HepG2 (cell line): ENCODE data around the gene DPY30. TPM values are rescaled to one million over a fixed set of nuclear protein-coding genes. Genes with fewer than 3 reads are reported as not detected.

Experiments used
- CBX1 ChIP-seq: IDR thresholded peaks from one replicate; pipeline ENCODE4 v1.6.1; 2016; ENCODE audit warnings: antibody characterized with exemption, low read depth
- CREB1 ChIP-seq, 2 experiments: fragments of 450-650 bp in 1 of 2; IDR thresholded peaks; 2 replicates each; pipeline ENCODE4 v1.6.1; 2016 to 2017; ENCODE audit warnings: control low read depth in 1 of 2, mild to moderate bottlenecking in 1 of 2, missing compliant biosample characterization in 1 of 2, missing genetic modification characterization in 1 of 2
- IKZF4 ChIP-seq: sonication (generic); formaldehyde crosslinking; IDR thresholded peaks from 2 replicates; pipeline ENCODE4 v1.5.1; 2020; ENCODE audit warnings: borderline replicate concordance, mild to moderate bottlenecking, low read depth, missing genetic modification reagents; ENCODE audit errors: not compliant biosample characterization
- POGZ ChIP-seq: sonication (generic); formaldehyde crosslinking; IDR thresholded peaks from 2 replicates; pipeline ENCODE4 v1.4.0; 2020; ENCODE audit warnings: mild to moderate bottlenecking, missing genetic modification reagents
- RORA ChIP-seq: sonication (generic); formaldehyde crosslinking; IDR thresholded peaks from 2 replicates; pipeline ENCODE4 v1.5.0; 2020; ENCODE audit warnings: mild to moderate bottlenecking, missing genetic modification reagents, moderate library complexity
- RXRA ChIP-seq: sonication (generic); formaldehyde crosslinking; IDR thresholded peaks from 2 replicates; pipeline ENCODE4 v1.5.1; 2020; ENCODE audit warnings: missing genetic modification reagents
- SP140L ChIP-seq: sonication (generic); formaldehyde crosslinking; IDR thresholded peaks from 2 replicates; pipeline ENCODE4 v1.4.0; 2020; ENCODE audit warnings: missing genetic modification reagents, borderline replicate concordance
- ZBTB20 ChIP-seq: sonication (generic); formaldehyde crosslinking; IDR thresholded peaks from 2 replicates; pipeline ENCODE4 v1.8.1; 2023; ENCODE audit warnings: missing genetic modification reagents, low read depth, mild to moderate bottlenecking, borderline replicate concordance
- ZNF329 ChIP-seq: sonication (generic); formaldehyde crosslinking; IDR thresholded peaks from 2 replicates; pipeline ENCODE4 v1.9.0; 2021; ENCODE audit warnings: low read depth, mild to moderate bottlenecking, missing genetic modification reagents
- ZNF773 ChIP-seq: sonication (generic); formaldehyde crosslinking; IDR thresholded peaks from 2 replicates; pipeline ENCODE4 v1.4.0; 2020; ENCODE audit warnings: missing genetic modification reagents, borderline replicate concordance
- polyA plus RNA-seq, 8 experiments: library from polyadenylated mRNA; depleted of rRNA in 3 of 8; stranded (reverse) in 7 of 8; unstranded in 1 of 8; fragments of >200 nt; fragmentation: Illumina TruSeq in 4 of 8; extraction: Trizol in 4 of 8; gene quantifications; 2 replicates each; pipeline versions ENCODE4 v1.2.1 to v1.2.3, GENCODE V29; 2011 to 2016; ENCODE audit warnings: low read depth in 4 of 8, missing spikeins in 1 of 8, mixed read lengths in 1 of 8; ENCODE audit not compliant: insufficient read depth in 1 of 8
- total RNA-seq, 5 experiments: library from RNA; depleted of rRNA; stranded (reverse); fragments of >200 nt; fragmentation: Illumina TruSeq; extraction: Trizol; gene quantifications; 2 replicates each; pipeline ENCODE4 v1.2.3, GENCODE V29; 2016; ENCODE audit warnings: low read depth in 1 of 5
- TF ChIP-seq, protein P1 (sequence below), 2 experiments: sonication (generic) in 1 of 2; formaldehyde crosslinking in 1 of 2; IDR thresholded peaks; 2 replicates each; pipeline versions ENCODE4 v1.5.1 to v1.6.1; 2011 to 2020; ENCODE audit warnings: borderline replicate concordance in 1 of 2, low read depth in 1 of 2, low read length in 1 of 2, mild to moderate bottlenecking in 1 of 2, missing genetic modification reagents in 1 of 2, moderate library complexity in 1 of 2
- TF ChIP-seq, protein P2 (sequence below): IDR thresholded peaks from 2 replicates; pipeline ENCODE4 v1.6.1; 2018; ENCODE audit warnings: missing genetic modification reagents, mild to moderate bottlenecking, missing compliant biosample characterization
- TF ChIP-seq, protein P3 (sequence below): sonication (generic); formaldehyde crosslinking; IDR thresholded peaks from 2 replicates; pipeline ENCODE4 v1.8.1; 2022; ENCODE audit warnings: mild to moderate bottlenecking, missing genetic modification reagents
- TF ChIP-seq, protein P4 (sequence below): sonication (generic); formaldehyde crosslinking; IDR thresholded peaks from 2 replicates; pipeline ENCODE4 v1.4.0; 2020; ENCODE audit warnings: mild to moderate bottlenecking, low read depth, missing genetic modification reagents
- TF ChIP-seq, protein P5 (sequence below): sonication (generic); formaldehyde crosslinking; IDR thresholded peaks from 2 replicates; pipeline ENCODE4 v1.5.1; 2020; ENCODE audit warnings: mild to moderate bottlenecking, moderate library complexity, missing genetic modification reagents
- TF ChIP-seq, protein P6 (sequence below): sonication (generic); formaldehyde crosslinking; conservative IDR thresholded peaks from 2 replicates; pipeline ENCODE4 v1.8.0; 2022; ENCODE audit warnings: low read depth, missing genetic modification reagents
- TF ChIP-seq, protein P7 (sequence below): sonication (generic); formaldehyde crosslinking; IDR thresholded peaks from 2 replicates; pipeline ENCODE4 v1.5.0; 2020; ENCODE audit warnings: mild to moderate bottlenecking, missing genetic modification reagents

The DPY30 gene
- total and polyA plus RNA-seq, 2 of the 13 experiments (the other 11 are each of a cell fraction or from before 2014, with no cell fraction given) = 98.1 to 118 TPM

DNA sequence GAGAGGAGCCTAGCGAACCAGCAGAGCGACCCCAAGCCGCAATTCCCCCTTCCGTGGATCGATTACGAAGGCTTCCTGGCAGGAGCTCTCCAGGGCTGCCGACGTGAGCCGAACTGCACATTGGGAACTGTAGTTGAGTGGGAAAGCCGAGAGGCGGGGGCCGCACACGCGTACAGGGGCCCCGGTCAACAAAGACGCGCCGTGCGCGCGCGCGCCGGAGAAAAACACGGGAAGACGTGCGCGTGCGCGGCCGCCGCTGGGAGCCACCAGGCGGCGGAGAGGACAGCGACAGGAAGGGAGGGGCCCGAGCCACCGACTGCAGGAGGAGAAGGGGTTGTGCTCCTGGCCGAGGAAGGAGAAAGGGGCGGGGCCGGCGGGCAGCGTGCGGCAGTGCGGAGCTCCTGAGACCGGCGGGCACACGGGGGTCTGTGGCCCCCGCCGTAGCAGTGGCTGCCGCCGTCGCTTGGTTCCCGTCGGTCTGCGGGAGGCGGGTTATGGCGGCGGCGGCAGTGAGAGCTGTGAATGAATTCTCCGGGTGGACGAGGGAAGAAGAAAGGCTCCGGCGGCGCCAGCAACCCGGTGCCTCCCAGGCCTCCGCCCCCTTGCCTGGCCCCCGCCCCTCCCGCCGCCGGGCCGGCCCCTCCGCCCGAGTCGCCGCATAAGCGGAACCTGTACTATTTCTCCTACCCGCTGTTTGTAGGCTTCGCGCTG is 23.9 kb upstream of the DPY30 start, which contains the start of gene SPAST (continued):
- TF ChIP-seq, protein P1, sequence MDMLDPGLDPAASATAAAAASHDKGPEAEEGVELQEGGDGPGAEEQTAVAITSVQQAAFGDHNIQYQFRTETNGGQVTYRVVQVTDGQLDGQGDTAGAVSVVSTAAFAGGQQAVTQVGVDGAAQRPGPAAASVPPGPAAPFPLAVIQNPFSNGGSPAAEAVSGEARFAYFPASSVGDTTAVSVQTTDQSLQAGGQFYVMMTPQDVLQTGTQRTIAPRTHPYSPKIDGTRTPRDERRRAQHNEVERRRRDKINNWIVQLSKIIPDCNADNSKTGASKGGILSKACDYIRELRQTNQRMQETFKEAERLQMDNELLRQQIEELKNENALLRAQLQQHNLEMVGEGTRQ (IDR thresholded peaks at IDR 0.05; ENCODE audit: low read depth, low read length) = no peak
- TF ChIP-seq, protein P1 (CRISPR knock-in tag; IDR thresholded peaks at IDR 0.05; ENCODE audit: borderline replicate concordance) = peak; percentile 44; the same call in 1 of the 2 replicates
- TF ChIP-seq POGZ (CRISPR knock-in tag) (peak; percentile 91), IKZF4 (CRISPR knock-in tag) (no peak), ZNF329 (CRISPR knock-in tag) (0 out of 2 replicates have a peak, but pooled peaks have one; percentile 22), CREB1 (IDR thresholded peaks at IDR 0.05) (peak; percentile 88), CREB1 (CRISPR knock-in tag; IDR thresholded peaks at IDR 0.05) (peak; percentile 97), ZBTB20 (CRISPR knock-in tag) (no peak), ZNF773 (CRISPR knock-in tag) (no peak), RXRA (CRISPR knock-in tag) (peak; percentile 80), SP140L (CRISPR knock-in tag) (no peak; the same call in 1 of the 2 replicates), RORA (CRISPR knock-in tag) (no peak), CBX1 (peak; percentile 26)
- TF ChIP-seq, protein P2, sequence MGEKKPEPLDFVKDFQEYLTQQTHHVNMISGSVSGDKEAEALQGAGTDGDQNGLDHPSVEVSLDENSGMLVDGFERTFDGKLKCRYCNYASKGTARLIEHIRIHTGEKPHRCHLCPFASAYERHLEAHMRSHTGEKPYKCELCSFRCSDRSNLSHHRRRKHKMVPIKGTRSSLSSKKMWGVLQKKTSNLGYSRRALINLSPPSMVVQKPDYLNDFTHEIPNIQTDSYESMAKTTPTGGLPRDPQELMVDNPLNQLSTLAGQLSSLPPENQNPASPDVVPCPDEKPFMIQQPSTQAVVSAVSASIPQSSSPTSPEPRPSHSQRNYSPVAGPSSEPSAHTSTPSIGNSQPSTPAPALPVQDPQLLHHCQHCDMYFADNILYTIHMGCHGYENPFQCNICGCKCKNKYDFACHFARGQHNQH (CRISPR knock-in tag) = peak; percentile 93
- TF ChIP-seq, protein P3, sequence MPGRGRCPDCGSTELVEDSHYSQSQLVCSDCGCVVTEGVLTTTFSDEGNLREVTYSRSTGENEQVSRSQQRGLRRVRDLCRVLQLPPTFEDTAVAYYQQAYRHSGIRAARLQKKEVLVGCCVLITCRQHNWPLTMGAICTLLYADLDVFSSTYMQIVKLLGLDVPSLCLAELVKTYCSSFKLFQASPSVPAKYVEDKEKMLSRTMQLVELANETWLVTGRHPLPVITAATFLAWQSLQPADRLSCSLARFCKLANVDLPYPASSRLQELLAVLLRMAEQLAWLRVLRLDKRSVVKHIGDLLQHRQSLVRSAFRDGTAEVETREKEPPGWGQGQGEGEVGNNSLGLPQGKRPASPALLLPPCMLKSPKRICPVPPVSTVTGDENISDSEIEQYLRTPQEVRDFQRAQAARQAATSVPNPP (CRISPR knock-in tag) = peak; percentile 47; the same call in 1 of the 2 replicates
- TF ChIP-seq, protein P4, sequence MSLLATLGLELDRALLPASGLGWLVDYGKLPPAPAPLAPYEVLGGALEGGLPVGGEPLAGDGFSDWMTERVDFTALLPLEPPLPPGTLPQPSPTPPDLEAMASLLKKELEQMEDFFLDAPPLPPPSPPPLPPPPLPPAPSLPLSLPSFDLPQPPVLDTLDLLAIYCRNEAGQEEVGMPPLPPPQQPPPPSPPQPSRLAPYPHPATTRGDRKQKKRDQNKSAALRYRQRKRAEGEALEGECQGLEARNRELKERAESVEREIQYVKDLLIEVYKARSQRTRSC (CRISPR knock-in tag) = 0 out of 2 replicates have a peak, but pooled peaks have one; percentile 77
- TF ChIP-seq, protein P5, sequence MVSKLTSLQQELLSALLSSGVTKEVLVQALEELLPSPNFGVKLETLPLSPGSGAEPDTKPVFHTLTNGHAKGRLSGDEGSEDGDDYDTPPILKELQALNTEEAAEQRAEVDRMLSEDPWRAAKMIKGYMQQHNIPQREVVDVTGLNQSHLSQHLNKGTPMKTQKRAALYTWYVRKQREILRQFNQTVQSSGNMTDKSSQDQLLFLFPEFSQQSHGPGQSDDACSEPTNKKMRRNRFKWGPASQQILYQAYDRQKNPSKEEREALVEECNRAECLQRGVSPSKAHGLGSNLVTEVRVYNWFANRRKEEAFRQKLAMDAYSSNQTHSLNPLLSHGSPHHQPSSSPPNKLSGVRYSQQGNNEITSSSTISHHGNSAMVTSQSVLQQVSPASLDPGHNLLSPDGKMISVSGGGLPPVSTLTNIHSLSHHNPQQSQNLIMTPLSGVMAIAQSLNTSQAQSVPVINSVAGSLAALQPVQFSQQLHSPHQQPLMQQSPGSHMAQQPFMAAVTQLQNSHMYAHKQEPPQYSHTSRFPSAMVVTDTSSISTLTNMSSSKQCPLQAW (CRISPR knock-in tag) = peak; percentile 98
- TF ChIP-seq, protein P6, sequence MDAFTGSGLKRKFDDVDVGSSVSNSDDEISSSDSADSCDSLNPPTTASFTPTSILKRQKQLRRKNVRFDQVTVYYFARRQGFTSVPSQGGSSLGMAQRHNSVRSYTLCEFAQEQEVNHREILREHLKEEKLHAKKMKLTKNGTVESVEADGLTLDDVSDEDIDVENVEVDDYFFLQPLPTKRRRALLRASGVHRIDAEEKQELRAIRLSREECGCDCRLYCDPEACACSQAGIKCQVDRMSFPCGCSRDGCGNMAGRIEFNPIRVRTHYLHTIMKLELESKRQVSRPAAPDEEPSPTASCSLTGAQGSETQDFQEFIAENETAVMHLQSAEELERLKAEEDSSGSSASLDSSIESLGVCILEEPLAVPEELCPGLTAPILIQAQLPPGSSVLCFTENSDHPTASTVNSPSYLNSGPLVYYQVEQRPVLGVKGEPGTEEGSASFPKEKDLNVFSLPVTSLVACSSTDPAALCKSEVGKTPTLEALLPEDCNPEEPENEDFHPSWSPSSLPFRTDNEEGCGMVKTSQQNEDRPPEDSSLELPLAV (CRISPR knock-in tag) = no peak
- TF ChIP-seq, protein P7, sequence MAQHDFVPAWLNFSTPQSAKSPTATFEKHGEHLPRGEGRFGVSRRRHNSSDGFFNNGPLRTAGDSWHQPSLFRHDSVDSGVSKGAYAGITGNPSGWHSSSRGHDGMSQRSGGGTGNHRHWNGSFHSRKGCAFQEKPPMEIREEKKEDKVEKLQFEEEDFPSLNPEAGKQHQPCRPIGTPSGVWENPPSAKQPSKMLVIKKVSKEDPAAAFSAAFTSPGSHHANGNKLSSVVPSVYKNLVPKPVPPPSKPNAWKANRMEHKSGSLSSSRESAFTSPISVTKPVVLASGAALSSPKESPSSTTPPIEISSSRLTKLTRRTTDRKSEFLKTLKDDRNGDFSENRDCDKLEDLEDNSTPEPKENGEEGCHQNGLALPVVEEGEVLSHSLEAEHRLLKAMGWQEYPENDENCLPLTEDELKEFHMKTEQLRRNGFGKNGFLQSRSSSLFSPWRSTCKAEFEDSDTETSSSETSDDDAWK = no peak
